Dendritic cell treated with granulocyte-macrophage colony-stimulating factor and Interleukin-4, amounts not matched to agents 40 ng/mL and 50 ng/mL, for 4 days (primary cell): ENCODE measurements around the gene SCO1.
A peak's percentile ranks its signal among the peaks of the same experiment; 100 is the strongest.

Experiments used
- H3K27ac Mint-ChIP-seq: one replicate; pipeline ENCODE4 v1.8.0; 2022; ENCODE audit warnings: mild to moderate bottlenecking, mixed read lengths
- H3K27me3 Mint-ChIP-seq: one replicate; pipeline ENCODE4 v1.8.0; 2022; ENCODE audit warnings: mild to moderate bottlenecking, mixed read lengths
- H3K36me3 Mint-ChIP-seq: one replicate; pipeline ENCODE4 v1.8.0; 2022; ENCODE audit warnings: low read depth, mixed read lengths
- H3K4me1 Mint-ChIP-seq: one replicate; pipeline ENCODE4 v1.8.0; 2022; ENCODE audit warnings: low read depth, mixed read lengths
- H3K4me3 Mint-ChIP-seq: one replicate; pipeline ENCODE4 v1.8.0; 2022; ENCODE audit warnings: mild to moderate bottlenecking, moderate library complexity, mixed read lengths
- H3K9me3 Mint-ChIP-seq: one replicate; pipeline ENCODE4 v1.8.0; 2022; ENCODE audit warnings: mixed read lengths
- intact Hi-C: fragments of 100-400 bp; cut with micrococcal nuclease; formaldehyde crosslinking; loops from one replicate; pipeline ENCODE4 v1.15.0; 2022

The SCO1 gene

GRCh38 chr17:10697092-10698081, at the start of gene SCO1, which contains the start of gene ADPRM:
TSS of gene SCO1 (minus strand) at chr17:10697533. CDS start at chr17:10697507, 26 bp downstream.
TSS of gene ADPRM (plus strand) at chr17:10697594. CDS start at chr17:10704927, 7,333 bp downstream.
- intact Hi-C loops: loop anchor here (2.0 kb wide), 1 partner anchor 31 kb away; no protein-coding TSS in a partner anchor
- Mint-ChIP-seq H3K27me3 (no peaks in the 10 kb centered on the region), H3K4me1 (peaks cover 22% of the 10 kb centered on the region), H3K9me3 (no peaks in the 10 kb centered on the region), H3K27ac (peak within 1 kb of the TSS; percentile 87), H3K4me3 (peak within 1 kb of the TSS; percentile 90), H3K36me3 (peaks cover 51% of the 10 kb centered on the region)

GRCh38 chr17:10745231-10745630, 47.9 kb upstream of the SCO1 start:
- Mint-ChIP-seq H3K36me3 (no peaks in the 10 kb centered on the region), H3K4me1 (no peaks in the 10 kb centered on the region), H3K4me3 (no peak overlapping the region), H3K27me3 (no peaks in the 10 kb centered on the region), H3K9me3 (no peaks in the 10 kb centered on the region), H3K27ac (no peak overlapping the region)
- intact Hi-C loops: no loop called here

GRCh38 chr17:10744501-10745000, 47.2 kb upstream of the SCO1 start:
- no peaks in the 10 kb centered on the region for H3K27me3 Mint-ChIP-seq
- H3K4me3 Mint-ChIP-seq: no peak overlapping the region
- no peaks in the 10 kb centered on the region for H3K9me3 Mint-ChIP-seq
- intact Hi-C loops: no loop called here
- no peaks in the 10 kb centered on the region for H3K4me1 Mint-ChIP-seq
- H3K27ac Mint-ChIP-seq: no peak overlapping the region
- H3K36me3 Mint-ChIP-seq: no peaks in the 10 kb centered on the region

GRCh38 chr17:10743316-10744009, 46.1 kb upstream of the SCO1 start:
- H3K36me3 Mint-ChIP-seq: no peaks in the 10 kb centered on the region
- no peaks in the 10 kb centered on the region for H3K4me1 Mint-ChIP-seq
- H3K4me3 Mint-ChIP-seq: no peak overlapping the region
- H3K27ac Mint-ChIP-seq: no peak overlapping the region
- intact Hi-C loops: no loop called here
- no peaks in the 10 kb centered on the region for H3K27me3 Mint-ChIP-seq
- H3K9me3 Mint-ChIP-seq: no peaks in the 10 kb centered on the region

GRCh38 chr17:10742431-10742830, 45.1 kb upstream of the SCO1 start:
- intact Hi-C loops: no loop called here
- Mint-ChIP-seq H3K4me3 (no peak overlapping the region), H3K9me3 (no peaks in the 10 kb centered on the region), H3K27me3 (no peaks in the 10 kb centered on the region), H3K36me3 (no peaks in the 10 kb centered on the region), H3K4me1 (peaks cover under 1% of the 10 kb centered on the region), H3K27ac (no peak overlapping the region)

- Mint-ChIP-seq H3K4me3 (no peak overlapping the region), H3K27me3 (no peaks in the 10 kb centered on the region), H3K4me1 (peaks cover 6% of the 10 kb centered on the region), H3K27ac (no peak overlapping the region), H3K36me3 (no peaks in the 10 kb centered on the region), H3K9me3 (no peaks in the 10 kb centered on the region)
- intact Hi-C loops: no loop called here
These were observed 44.2 kb upstream of the SCO1 start for GRCh38 chr17:10741416-10742135.

GRCh38 chr17:10739386-10739785, 42.1 kb upstream of the SCO1 start:
- no peaks in the 10 kb centered on the region for H3K27me3 Mint-ChIP-seq
- peaks cover 6% of the 10 kb centered on the region for H3K4me1 Mint-ChIP-seq
- intact Hi-C loops: no loop called here
- no peaks in the 10 kb centered on the region for H3K9me3 Mint-ChIP-seq
- H3K36me3 Mint-ChIP-seq: no peaks in the 10 kb centered on the region
- H3K4me3 Mint-ChIP-seq: no peak overlapping the region
- no peak overlapping the region for H3K27ac Mint-ChIP-seq

GRCh38 chr17:10738521-10739258, 41.4 kb upstream of the SCO1 start:
- no peaks in the 10 kb centered on the region for H3K9me3 Mint-ChIP-seq
- peaks cover 6% of the 10 kb centered on the region for H3K4me1 Mint-ChIP-seq
- H3K27ac Mint-ChIP-seq: no peak overlapping the region
- intact Hi-C loops: no loop called here
- H3K36me3 Mint-ChIP-seq: no peaks in the 10 kb centered on the region
- no peaks in the 10 kb centered on the region for H3K27me3 Mint-ChIP-seq
- no peak overlapping the region for H3K4me3 Mint-ChIP-seq

- no peaks in the 10 kb centered on the region for H3K36me3 Mint-ChIP-seq
- H3K4me1 Mint-ChIP-seq: peaks cover 6% of the 10 kb centered on the region
- H3K27ac Mint-ChIP-seq: no peak overlapping the region
- no peak overlapping the region for H3K4me3 Mint-ChIP-seq
- H3K27me3 Mint-ChIP-seq: peaks cover 3% of the 10 kb centered on the region
- intact Hi-C loops: loop anchor here (2.0 kb wide), 1 partner anchor 107 kb away; no protein-coding TSS in a partner anchor
- no peaks in the 10 kb centered on the region for H3K9me3 Mint-ChIP-seq
These were observed 40.4 kb upstream of the SCO1 start for GRCh38 chr17:10737736-10738135.

GRCh38 chr17:10737168-10737622, 39.9 kb upstream of the SCO1 start:
- peaks cover 3% of the 10 kb centered on the region for H3K27me3 Mint-ChIP-seq

GRCh38 chr17:10735821-10736220, 38.5 kb upstream of the SCO1 start:
- no peaks in the 10 kb centered on the region for H3K36me3 Mint-ChIP-seq
- H3K4me3 Mint-ChIP-seq: no peak overlapping the region
- peaks cover 3% of the 10 kb centered on the region for H3K27me3 Mint-ChIP-seq
- intact Hi-C loops: loop anchor here (2.0 kb wide), 1 partner anchor 109 kb away; no protein-coding TSS in a partner anchor
- H3K27ac Mint-ChIP-seq: no peak overlapping the region
- no peaks in the 10 kb centered on the region for H3K9me3 Mint-ChIP-seq
- peaks cover 12% of the 10 kb centered on the region for H3K4me1 Mint-ChIP-seq

More at GRCh38 chr17:10737168-10737622, 39.9 kb upstream of the SCO1 start:
- Mint-ChIP-seq H3K4me1 (peaks cover 6% of the 10 kb centered on the region), H3K36me3 (no peaks in the 10 kb centered on the region), H3K4me3 (no peak overlapping the region), H3K9me3 (no peaks in the 10 kb centered on the region), H3K27ac (no peak overlapping the region)
- intact Hi-C loops: loop anchor here (2.0 kb wide), 1 partner anchor 108 kb away; no protein-coding TSS in a partner anchor

- H3K36me3 Mint-ChIP-seq: peaks cover under 1% of the 10 kb centered on the region
- peaks cover 3% of the 10 kb centered on the region for H3K27me3 Mint-ChIP-seq
- no peak overlapping the region for H3K4me3 Mint-ChIP-seq
- no peaks in the 10 kb centered on the region for H3K9me3 Mint-ChIP-seq
- H3K4me1 Mint-ChIP-seq: peaks cover 17% of the 10 kb centered on the region
- intact Hi-C loops: no loop called here
- H3K27ac Mint-ChIP-seq: no peak overlapping the region
These were observed 37.9 kb upstream of the SCO1 start for GRCh38 chr17:10735251-10735650.

GRCh38 chr17:10733666-10734065, 36.3 kb upstream of the SCO1 start:
- H3K27ac Mint-ChIP-seq: no peak overlapping the region
- H3K36me3 Mint-ChIP-seq: peaks cover 6% of the 10 kb centered on the region
- intact Hi-C loops: no loop called here
- no peaks in the 10 kb centered on the region for H3K9me3 Mint-ChIP-seq
- no peak overlapping the region for H3K4me3 Mint-ChIP-seq
- peaks cover 8% of the 10 kb centered on the region for H3K27me3 Mint-ChIP-seq
- H3K4me1 Mint-ChIP-seq: peaks cover 22% of the 10 kb centered on the region
